H9 (cell line): ENCODE results near the gene FBXL7. TPM values are rescaled to one million over a fixed set of nuclear protein-coding genes. Genes with fewer than 3 reads are reported as not detected.

ENCODE experiments used
- DNase-seq: peaks from one replicate; pipeline ENCODE4 v3.0.0-alpha.2; 2017
- H2AFZ ChIP-seq: one replicate; pipeline ENCODE4 v1.6.1; 2013; ENCODE audit warnings: mild to moderate bottlenecking, low read length, control low read depth, moderate library complexity
- H2AK5ac ChIP-seq: 2 replicates; pipeline ENCODE4 v1.6.1; 2013; ENCODE audit warnings: low read length, control low read depth, mixed read lengths; ENCODE audit not compliant: insufficient read length
- H2BK120ac ChIP-seq: one replicate; pipeline ENCODE4 v1.6.1; 2013; ENCODE audit warnings: low read depth, mild to moderate bottlenecking, low read length, control low read depth, inconsistent platforms; ENCODE audit not compliant: poor library complexity, severe bottlenecking
- H2BK12ac ChIP-seq: 2 replicates; pipeline ENCODE4 v1.6.1; 2013; ENCODE audit warnings: low read length, control low read depth, mixed read lengths, low read depth; ENCODE audit not compliant: insufficient read length
- H2BK15ac ChIP-seq: 2 replicates; pipeline ENCODE4 v1.6.1; 2013; ENCODE audit warnings: low read depth, low read length, control low read depth
- H2BK20ac ChIP-seq: one replicate; pipeline ENCODE4 v1.6.1; 2013; ENCODE audit warnings: low read depth, mild to moderate bottlenecking, low read length, control low read depth, inconsistent platforms; ENCODE audit not compliant: poor library complexity, severe bottlenecking
- H2BK5ac ChIP-seq: 2 replicates; pipeline ENCODE4 v1.6.1; 2013; ENCODE audit warnings: low read length, control low read depth, mixed read lengths; ENCODE audit not compliant: insufficient read length
- H3K14ac ChIP-seq: 2 replicates; pipeline ENCODE4 v1.6.1; 2013; ENCODE audit warnings: low read length, control low read depth; ENCODE audit not compliant: insufficient read depth
- H3K18ac ChIP-seq: 2 replicates; pipeline ENCODE4 v1.6.1; 2013; ENCODE audit warnings: low read depth, mild to moderate bottlenecking, mixed read lengths, low read length, control low read depth; ENCODE audit not compliant: insufficient read length
- H3K23ac ChIP-seq: 2 replicates; pipeline ENCODE4 v1.6.1; 2013; ENCODE audit warnings: low read length, control low read depth, mixed read lengths, low read depth; ENCODE audit not compliant: insufficient read length
- H3K23me2 ChIP-seq: 2 replicates; pipeline ENCODE4 v1.6.1; 2013; ENCODE audit warnings: low read depth, mild to moderate bottlenecking, mixed read lengths, low read length, control low read depth; ENCODE audit not compliant: insufficient read length, poor library complexity, severe bottlenecking
- H3K27ac ChIP-seq: 2 replicates; pipeline ENCODE4 v1.5.1; 2013; ENCODE audit warnings: low read length, control low read depth, mixed read lengths, low read depth; ENCODE audit not compliant: insufficient read length
- H3K27me3 ChIP-seq: 2 replicates; pipeline ENCODE4 v1.6.1; 2013; ENCODE audit warnings: low read length, control low read depth, inconsistent platforms; ENCODE audit not compliant: insufficient read depth
- H3K4ac ChIP-seq: 2 replicates; pipeline ENCODE4 v1.6.1; 2013; ENCODE audit warnings: low read depth, mild to moderate bottlenecking, control low read depth, inconsistent platforms, low read length, moderate library complexity
- H3K4me1 ChIP-seq: 2 replicates; pipeline ENCODE4 v1.6.1; 2013; ENCODE audit warnings: low read length, control low read depth, inconsistent platforms; ENCODE audit not compliant: insufficient read depth
- H3K4me2 ChIP-seq: 2 replicates; pipeline ENCODE4 v1.6.1; 2013; ENCODE audit warnings: low read length, control low read depth, mixed read lengths; ENCODE audit not compliant: insufficient read length, insufficient read depth
- H3K56ac ChIP-seq: 2 replicates; pipeline ENCODE4 v1.6.1; 2013; ENCODE audit warnings: low read depth, mild to moderate bottlenecking, mixed read lengths, low read length, control low read depth; ENCODE audit not compliant: insufficient read length
- H3K79me1 ChIP-seq: 2 replicates; pipeline ENCODE4 v1.6.1; 2013; ENCODE audit warnings: low read depth, mild to moderate bottlenecking, moderate library complexity, low read length, control low read depth, inconsistent platforms; ENCODE audit not compliant: insufficient read depth, poor library complexity, severe bottlenecking
- H3K79me2 ChIP-seq: 2 replicates; pipeline ENCODE4 v1.6.1; 2013; ENCODE audit warnings: low read length, control low read depth, inconsistent platforms; ENCODE audit not compliant: insufficient read depth
- H3K9ac ChIP-seq: 2 replicates; pipeline ENCODE4 v1.6.1; 2013; ENCODE audit warnings: low read length, control low read depth, mixed read lengths; ENCODE audit not compliant: insufficient read length; ENCODE audit errors: extremely low read depth
- H3K9me3 ChIP-seq: one replicate; pipeline ENCODE4 v1.6.1; 2013; ENCODE audit warnings: low read depth, low read length, inconsistent platforms; ENCODE audit not compliant: control insufficient read depth
- H3T11ph ChIP-seq: one replicate; pipeline ENCODE4 v1.6.1; 2013; ENCODE audit warnings: mild to moderate bottlenecking, low read length, control low read depth, inconsistent platforms
- H4K20me1 ChIP-seq: one replicate; pipeline ENCODE4 v1.6.1; 2013; ENCODE audit not compliant: control insufficient read depth, insufficient read length, insufficient read depth
- H4K5ac ChIP-seq: 2 replicates; pipeline ENCODE4 v1.6.1; 2013; ENCODE audit warnings: low read depth, mild to moderate bottlenecking, mixed read lengths, low read length, control low read depth; ENCODE audit not compliant: insufficient read length
- H4K8ac ChIP-seq: replicated peaks from 2 replicates; pipeline ENCODE4 v1.6.1; 2013; ENCODE audit warnings: low read length, control low read depth, mixed read lengths, low read depth; ENCODE audit not compliant: insufficient read length
- H4K91ac ChIP-seq: 2 replicates; pipeline ENCODE4 v1.6.1; 2013; ENCODE audit warnings: low read depth, mild to moderate bottlenecking, moderate library complexity, mixed read lengths, low read length, control low read depth; ENCODE audit not compliant: insufficient read length
- H3K27ac Mint-ChIP-seq, 3 experiments: 2 replicates in 2 of 3; 3 replicates in 1 of 3; pipeline ENCODE4 v1.8.0; 2020 to 2021; ENCODE audit warnings: mixed read lengths in 3 of 3, mild to moderate bottlenecking in 1 of 3, moderate library complexity in 1 of 3
- H3K27me3 Mint-ChIP-seq: 2 replicates; pipeline ENCODE4 v1.8.0; 2021; ENCODE audit warnings: low read depth, mild to moderate bottlenecking, moderate library complexity, mixed read lengths
- H3K36me3 Mint-ChIP-seq, 3 experiments: 2 replicates in 2 of 3; 3 replicates in 1 of 3; pipeline ENCODE4 v1.8.0; 2020 to 2021; ENCODE audit warnings: low read depth in 3 of 3, mixed read lengths in 3 of 3; ENCODE audit not compliant: insufficient read depth in 1 of 3
- H3K4me1 Mint-ChIP-seq, 2 experiments: 2 replicates each; pipeline ENCODE4 v1.8.0; 2020; ENCODE audit warnings: mixed read lengths in 2 of 2
- H3K4me3 Mint-ChIP-seq, 2 experiments: 2 replicates in 1 of 2; 3 replicates in 1 of 2; pipeline ENCODE4 v1.8.0; 2020 to 2021; ENCODE audit warnings: mild to moderate bottlenecking in 2 of 2, mixed read lengths in 2 of 2, moderate library complexity in 1 of 2
- H3K9me3 Mint-ChIP-seq, 2 experiments: 2 replicates in 1 of 2; 3 replicates in 1 of 2; pipeline ENCODE4 v1.8.0; 2020; ENCODE audit warnings: mild to moderate bottlenecking in 2 of 2, mixed read lengths in 2 of 2, moderate library complexity in 1 of 2
- CTCF ChIP-seq: fragments of 200-600 bp; sonication (generic); conservative IDR thresholded peaks from 3 replicates; pipeline ENCODE4 v1.8.0; 2021; ENCODE audit warnings: antibody characterized with exemption, mild to moderate bottlenecking
- total RNA-seq: library from RNA; stranded (reverse); gene quantifications from 2 replicates; pipeline ENCODE4 v1.2.1, GENCODE V29; 2021

Gene FBXL7
- total RNA-seq, 1 experiment from 2014 or later: 14.6 TPM

GRCh38 chr5:15474143-15474719 lies 25.7 kb upstream of the FBXL7 start:
- H3K23me2 ChIP-seq: no peaks in the 10 kb centered on the region
- H3K27me3 Mint-ChIP-seq: no peaks in the 10 kb centered on the region
- no peaks in the 10 kb centered on the region for H3K79me2 ChIP-seq
- no peaks in the 10 kb centered on the region for H3K4me1 Mint-ChIP-seq
- H4K20me1 ChIP-seq: no peaks in the 10 kb centered on the region
- no peak overlapping the region for H3T11ph ChIP-seq
- no peak overlapping the region for H3K18ac ChIP-seq
- H3K9me3 ChIP-seq: no peaks in the 10 kb centered on the region
- H3K4me3 Mint-ChIP-seq: no peak overlapping the region
- no peak overlapping the region for H2BK5ac ChIP-seq
- H3K14ac ChIP-seq: no peak overlapping the region
- H2BK12ac ChIP-seq: no peak overlapping the region
- H3K4me1 ChIP-seq: no peaks in the 10 kb centered on the region
- no peak overlapping the region for H3K27ac ChIP-seq
- no peak for DNase-seq
- no peak for TF ChIP-seq CTCF
- H3K56ac ChIP-seq: no peak overlapping the region
- no peak overlapping the region for H3K23ac ChIP-seq
- H2AFZ ChIP-seq: no peak overlapping the region
- H3K4me2 ChIP-seq: no peak overlapping the region
- H3K79me1 ChIP-seq: no peaks in the 10 kb centered on the region
- H4K8ac ChIP-seq: no peak overlapping the region
- peaks cover 11 to 15% of the 10 kb centered on the region in 2 experiments; a peak in 4 of 5 replicates for H3K9me3 Mint-ChIP-seq
- no peak overlapping the region for H4K91ac ChIP-seq
- no peak overlapping the region for H2BK120ac ChIP-seq
- H2AK5ac ChIP-seq: no peak overlapping the region
- no peak overlapping the region for H3K27ac Mint-ChIP-seq
- H3K4ac ChIP-seq: no peak overlapping the region
- no peak overlapping the region for H4K5ac ChIP-seq
- H3K27me3 ChIP-seq: no peaks in the 10 kb centered on the region; the same call in 1 of the 2 replicates
- H2BK15ac ChIP-seq: no peak overlapping the region
- H2BK20ac ChIP-seq: no peak overlapping the region
- peaks cover 0 to 19% (median 9%) of the 10 kb centered on the region in 3 experiments; a peak in 5 of 7 replicates for H3K36me3 Mint-ChIP-seq
- H3K9ac ChIP-seq: no peak overlapping the region
